A673 (cell line): Measurements from ENCODE around the gene LENG8. TPM values are rescaled to one million over a fixed set of nuclear protein-coding genes. Genes with fewer than 3 reads are reported as not detected.

Source experiments
- BruUV-seq: library from RNA; stranded (reverse); fragments of 400-500 nt; replicated peaks from 2 replicates; lab custom pipeline; 2021; lab: Mats Ljungman, UMichigan
- CTCF ChIA-PET: fragments of 300-600 bp; sonication (Branson Sonifier 250); formaldehyde crosslinking; loops from one replicate; lab custom pipeline; 2022; ENCODE audit warnings: antibody characterized with exemption; lab: Charles Lee
- POLR2A ChIA-PET: fragments of 300-600 bp; sonication (Branson Sonifier 250); formaldehyde crosslinking; loops from one replicate; lab custom pipeline; 2022; ENCODE audit warnings: antibody characterized with exemption; ENCODE audit not compliant: low non-redundant PET; lab: Charles Lee
- DNase-seq: peaks from one replicate; pipeline ENCODE4 v3.0.0-alpha.2; 2015; ENCODE audit warnings: low spot score
- H3K27ac ChIP-seq: fragments of 200-600 bp; sonication (generic); 2 replicates; pipeline ENCODE4 v1.5.1; 2016; ENCODE audit warnings: mixed run types, low read depth, mild to moderate bottlenecking, mixed read lengths, antibody characterized with exemption, low read length; ENCODE audit not compliant: poor library complexity, severe bottlenecking
- H3K27me3 ChIP-seq: fragments of 200-600 bp; sonication (generic); replicated peaks from 2 replicates; pipeline ENCODE4 v1.6.1; 2017; ENCODE audit warnings: mixed run types, low read depth, mild to moderate bottlenecking, mixed read lengths, antibody characterized with exemption, low read length; ENCODE audit not compliant: insufficient read depth, poor library complexity
- H3K36me3 ChIP-seq: fragments of 200-600 bp; sonication (generic); 2 replicates; pipeline ENCODE4 v1.6.1; 2016; ENCODE audit warnings: mixed run types, mild to moderate bottlenecking, mixed read lengths, antibody characterized with exemption, low read length; ENCODE audit not compliant: insufficient read depth, poor library complexity, severe bottlenecking
- H3K4me1 ChIP-seq: fragments of 200-600 bp; sonication (generic); 2 replicates; pipeline ENCODE4 v1.6.1; 2017; ENCODE audit warnings: mixed run types, mild to moderate bottlenecking, mixed read lengths, antibody characterized with exemption, low read length; ENCODE audit not compliant: insufficient read depth, poor library complexity, severe bottlenecking
- H3K4me3 ChIP-seq: fragments of 200-600 bp; sonication (generic); 2 replicates; pipeline ENCODE4 v1.5.1; 2016; ENCODE audit warnings: low read depth, mixed run types, mild to moderate bottlenecking, mixed read lengths, low read length; ENCODE audit not compliant: poor library complexity, severe bottlenecking
- H3K9me3 ChIP-seq: fragments of 200-600 bp; sonication (generic); 2 replicates; pipeline ENCODE4 v1.6.1; 2016; ENCODE audit warnings: mixed run types, low read depth, mild to moderate bottlenecking, mixed read lengths, antibody characterized with exemption, low read length; ENCODE audit not compliant: poor library complexity, severe bottlenecking
- EZH2 ChIP-seq: fragments of 200-600 bp; sonication (generic); IDR thresholded peaks from 2 replicates; pipeline ENCODE4 v1.6.1; 2017; ENCODE audit warnings: borderline replicate concordance, low read depth, mild to moderate bottlenecking, mixed read lengths, antibody characterized with exemption, low read length; ENCODE audit not compliant: poor library complexity, severe bottlenecking
- intact Hi-C: fragments of 100-400 bp; cut with micrococcal nuclease; formaldehyde crosslinking; loops from one replicate; pipeline ENCODE4 v1.10.0; 2022; ENCODE audit not compliant: unreplicated experiment
- total RNA-seq: library from RNA; stranded (reverse); gene quantifications from 2 replicates; pipeline ENCODE4 v1.2.3, GENCODE V29; 2021
- TF ChIP-seq, protein P1 (sequence below): fragments of 300-800, 200-600 bp; sonication (generic); conservative IDR thresholded peaks from 2 replicates; pipeline ENCODE4 v1.5.1; 2017; ENCODE audit warnings: low read depth, mild to moderate bottlenecking, antibody characterized with exemption, low read length, moderate library complexity, mixed read lengths

The LENG8 gene
- total RNA-seq, 1 experiment from 2014 or later, result 129 TPM

- Histone ChIP-seq H3K9me3 (no peaks in the 10 kb centered on the region), H3K4me1 (peaks cover 16% of the 10 kb centered on the region), H3K4me3 (no peak overlapping the region), H3K27ac (no peak overlapping the region), H3K27me3 (peaks cover 4% of the 10 kb centered on the region), H3K36me3 (no peaks in the 10 kb centered on the region)
- BruUV-seq, result no TSS peak
- CTCF ChIA-PET, result no interaction called here
- POLR2A ChIA-PET, result no interaction called here
- TF ChIP-seq, protein P1, sequence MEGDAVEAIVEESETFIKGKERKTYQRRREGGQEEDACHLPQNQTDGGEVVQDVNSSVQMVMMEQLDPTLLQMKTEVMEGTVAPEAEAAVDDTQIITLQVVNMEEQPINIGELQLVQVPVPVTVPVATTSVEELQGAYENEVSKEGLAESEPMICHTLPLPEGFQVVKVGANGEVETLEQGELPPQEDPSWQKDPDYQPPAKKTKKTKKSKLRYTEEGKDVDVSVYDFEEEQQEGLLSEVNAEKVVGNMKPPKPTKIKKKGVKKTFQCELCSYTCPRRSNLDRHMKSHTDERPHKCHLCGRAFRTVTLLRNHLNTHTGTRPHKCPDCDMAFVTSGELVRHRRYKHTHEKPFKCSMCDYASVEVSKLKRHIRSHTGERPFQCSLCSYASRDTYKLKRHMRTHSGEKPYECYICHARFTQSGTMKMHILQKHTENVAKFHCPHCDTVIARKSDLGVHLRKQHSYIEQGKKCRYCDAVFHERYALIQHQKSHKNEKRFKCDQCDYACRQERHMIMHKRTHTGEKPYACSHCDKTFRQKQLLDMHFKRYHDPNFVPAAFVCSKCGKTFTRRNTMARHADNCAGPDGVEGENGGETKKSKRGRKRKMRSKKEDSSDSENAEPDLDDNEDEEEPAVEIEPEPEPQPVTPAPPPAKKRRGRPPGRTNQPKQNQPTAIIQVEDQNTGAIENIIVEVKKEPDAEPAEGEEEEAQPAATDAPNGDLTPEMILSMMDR, result no peak
- TF ChIP-seq EZH2, result no peak
- intact Hi-C loops, result no loop called here
- DNase-seq, result no peak
These were observed 16.8 kb upstream of the LENG8 start for GRCh38 chr19:54432144-54432738.

DNA sequence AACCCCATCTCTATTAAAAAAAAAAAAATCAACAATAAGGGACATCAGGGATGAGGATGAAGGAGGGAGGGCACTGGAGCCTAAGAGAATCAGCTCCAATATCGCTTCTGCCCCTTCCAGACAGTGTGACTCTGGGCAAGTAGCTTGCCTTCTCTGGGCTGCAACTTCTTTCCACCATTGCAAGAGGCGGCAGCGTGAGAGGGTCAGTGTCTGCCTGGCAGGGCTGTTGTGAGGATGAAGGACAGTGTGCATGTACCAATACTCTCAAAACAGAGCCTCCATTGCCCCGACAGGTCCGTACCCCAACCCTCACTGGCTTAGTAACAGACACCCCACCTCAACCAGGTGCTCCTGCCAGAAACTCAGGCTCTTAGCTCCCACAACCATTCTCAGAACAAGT is 15.3 kb upstream of the LENG8 start:
- Histone ChIP-seq H3K36me3 (no peaks in the 10 kb centered on the region), H3K4me1 (peaks cover 16% of the 10 kb centered on the region), H3K27me3 (peaks cover 4% of the 10 kb centered on the region), H3K9me3 (no peaks in the 10 kb centered on the region), H3K27ac (no peak overlapping the region), H3K4me3 (no peak overlapping the region)
- BruUV-seq, result no TSS peak
- TF ChIP-seq, protein P1, result no peak
- no peak for TF ChIP-seq EZH2
- intact Hi-C loops, result no loop called here
- ChIA-PET CTCF (no interaction called here), POLR2A (no interaction called here)
- no peak for DNase-seq

GRCh38 chr19:54434112-54434872 is 14.7 kb upstream of the LENG8 start:
- no peaks in the 10 kb centered on the region for H3K9me3 ChIP-seq
- peaks cover 4% of the 10 kb centered on the region for H3K27me3 ChIP-seq
- no peak for TF ChIP-seq EZH2
- TF ChIP-seq, protein P1, result no peak
- H3K27ac ChIP-seq, result no peak overlapping the region
- intact Hi-C loops, result no loop called here
- no peak for DNase-seq
- no peak overlapping the region for H3K4me3 ChIP-seq
- CTCF ChIA-PET, result no interaction called here
- BruUV-seq, result no TSS peak
- POLR2A ChIA-PET, result no interaction called here
- H3K4me1 ChIP-seq, result peaks cover 16% of the 10 kb centered on the region
- H3K36me3 ChIP-seq, result no peaks in the 10 kb centered on the region
